HG03457 (cell line): Measurements from ENCODE around the gene CDHR4.
"Not testable (repeated sequence)": the region's sequence is repeated elsewhere in the genome, so short reads cannot be mapped to it uniquely, and the experiment has no call there.

ENCODE experiments used
- ATAC-seq: cut with Tn5 transposase; IDR thresholded peaks from one replicate; pipeline ENCODE4 v1.9.1; 2021; ENCODE audit warnings: moderate number of reproducible peaks; ENCODE audit not compliant: unreplicated experiment

Gene CDHR4

GRCh38 chr3:49799761-49800160 lies at the start of gene CDHR4:
Gene CDHR4, minus strand, starts transcription at chr3:49799873. Its CDS starts 61 bp downstream, at chr3:49799812.
- no peak for ATAC-seq

- ATAC-seq = no peak
Observed at GRCh38 chr3:49845694-49846093, 46.0 kb upstream of the CDHR4 start.

GRCh38 chr3:49844464-49845183 lies 45.0 kb upstream of the CDHR4 start:
- ATAC-seq = no peak

- ATAC-seq = no peak
Observed at GRCh38 chr3:49842843-49843517, 43.3 kb upstream of the CDHR4 start.

GRCh38 chr3:49841806-49842205 lies 42.1 kb upstream of the CDHR4 start:
- no peak for ATAC-seq

- no peak for ATAC-seq
Observed at GRCh38 chr3:49841126-49841696, 41.5 kb upstream of the CDHR4 start.

GRCh38 chr3:49840388-49840787 lies 40.7 kb upstream of the CDHR4 start:
- ATAC-seq = no peak

GRCh38 chr3:49839193-49839809 lies 39.6 kb upstream of the CDHR4 start:
- ATAC-seq = no peak

- ATAC-seq = no peak
Observed at GRCh38 chr3:49831341-49831740, 31.7 kb upstream of the CDHR4 start.

- ATAC-seq = no peak
Observed at GRCh38 chr3:49826016-49826415, 26.3 kb upstream of the CDHR4 start.

- not testable (repeated sequence) for ATAC-seq
Observed at GRCh38 chr3:49823131-49823530, 23.5 kb upstream of the CDHR4 start.

- no peak for ATAC-seq
Observed at GRCh38 chr3:49813497-49814174, 14.0 kb upstream of the CDHR4 start, which contains the start of gene UBA7. Gene UBA7, minus strand, starts transcription at chr3:49813953. Its CDS starts 166 bp downstream, at chr3:49813787.

- no peak for ATAC-seq
Observed at GRCh38 chr3:49812916-49813496, 13.3 kb upstream of the CDHR4 start.

GRCh38 chr3:49807431-49808114 lies 7.9 kb upstream of the CDHR4 start:
- no peak for ATAC-seq

- no peak for ATAC-seq
Observed at GRCh38 chr3:49806850-49807249, 7.2 kb upstream of the CDHR4 start.

- ATAC-seq = no peak
Observed at GRCh38 chr3:49805897-49806701, 6.4 kb upstream of the CDHR4 start.

- ATAC-seq = no peak
Observed at GRCh38 chr3:49805367-49805782, 5.7 kb upstream of the CDHR4 start.

- no peak for ATAC-seq
Observed at GRCh38 chr3:49804141-49805041, 4.7 kb upstream of the CDHR4 start.
